ES-I3 (cell line): Measurements from ENCODE around the gene PRMT9.

Source experiments
- H3K36me3 ChIP-seq: 2 replicates; pipeline ENCODE4 v1.6.1; 2013; ENCODE audit warnings: mild to moderate bottlenecking, low read length, control low read depth, moderate library complexity; ENCODE audit not compliant: insufficient read depth
- H3K4me1 ChIP-seq: 2 replicates; pipeline ENCODE4 v1.6.1; 2013; ENCODE audit warnings: mild to moderate bottlenecking, control low read depth, low read length; ENCODE audit not compliant: insufficient read depth
- H3K9ac ChIP-seq: 2 replicates; pipeline ENCODE4 v1.6.1; 2013; ENCODE audit warnings: low read depth, mild to moderate bottlenecking, low read length, moderate library complexity
- H3K9me3 ChIP-seq: 2 replicates; pipeline ENCODE4 v1.6.1; 2013; ENCODE audit warnings: mild to moderate bottlenecking, low read length, moderate library complexity; ENCODE audit not compliant: control insufficient read depth, insufficient read depth

Gene PRMT9

GRCh38 chr4:147645099-147645498 lies 38.9 kb downstream of the PRMT9 start:
- peaks cover 4% of the 10 kb centered on the region; the same call in 1 of the 2 replicates for H3K36me3 ChIP-seq
- H3K9ac ChIP-seq = no peak overlapping the region
- no peaks in the 10 kb centered on the region for H3K4me1 ChIP-seq
- H3K9me3 ChIP-seq = no peaks in the 10 kb centered on the region

DNA sequence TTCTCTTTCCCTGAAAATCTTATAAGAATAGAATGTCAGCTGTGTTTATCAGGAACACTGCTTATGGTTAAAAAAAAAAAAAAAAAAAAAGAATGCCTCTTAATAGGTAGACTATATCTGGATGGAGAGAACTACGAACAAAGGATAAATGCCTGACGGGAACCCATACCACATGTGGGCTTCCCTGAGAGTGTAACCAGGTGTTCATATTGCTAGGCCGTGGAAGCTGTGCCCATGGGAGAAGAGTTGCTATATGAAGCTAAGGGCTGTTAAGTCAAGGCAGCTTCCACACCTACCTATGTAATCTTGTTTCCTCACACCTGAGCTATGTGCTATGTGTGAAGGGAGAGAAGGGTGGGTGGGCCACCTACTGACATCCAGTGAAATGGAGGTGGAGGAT lies 39.5 kb downstream of the PRMT9 start:
- Histone ChIP-seq H3K9ac (no peak overlapping the region), H3K36me3 (peaks cover 4% of the 10 kb centered on the region; the same call in 1 of the 2 replicates), H3K9me3 (no peaks in the 10 kb centered on the region), H3K4me1 (no peaks in the 10 kb centered on the region)

DNA sequence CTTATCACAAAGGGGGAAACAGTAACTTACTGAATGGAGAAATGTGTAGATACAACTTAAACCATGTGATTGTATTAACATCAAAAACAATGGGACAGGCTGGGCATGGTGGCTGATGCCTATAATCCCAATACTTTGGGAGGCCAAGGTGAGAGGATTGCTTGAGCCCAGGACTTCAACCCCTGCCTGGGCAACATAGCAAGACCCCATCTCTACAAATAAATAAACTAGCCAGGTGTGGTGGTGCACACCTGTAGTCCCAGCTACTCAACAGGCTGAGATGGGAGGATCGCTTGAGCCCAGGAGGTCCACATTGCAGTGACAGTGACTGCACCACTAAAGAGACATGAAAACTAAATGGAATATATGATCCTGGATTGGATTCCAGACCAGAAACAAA lies 40.3 kb downstream of the PRMT9 start:
- Histone ChIP-seq H3K4me1 (peaks cover 8% of the 10 kb centered on the region; the same call in 1 of the 2 replicates), H3K9me3 (no peaks in the 10 kb centered on the region), H3K36me3 (peaks cover 4% of the 10 kb centered on the region; the same call in 1 of the 2 replicates), H3K9ac (no peak overlapping the region)

GRCh38 chr4:147640331-147640730 lies 43.6 kb downstream of the PRMT9 start:
- no peaks in the 10 kb centered on the region for H3K9me3 ChIP-seq
- H3K9ac ChIP-seq = no peak overlapping the region
- peaks cover 12% of the 10 kb centered on the region; the same call in 1 of the 2 replicates for H3K36me3 ChIP-seq
- peaks cover 13% of the 10 kb centered on the region for H3K4me1 ChIP-seq

DNA sequence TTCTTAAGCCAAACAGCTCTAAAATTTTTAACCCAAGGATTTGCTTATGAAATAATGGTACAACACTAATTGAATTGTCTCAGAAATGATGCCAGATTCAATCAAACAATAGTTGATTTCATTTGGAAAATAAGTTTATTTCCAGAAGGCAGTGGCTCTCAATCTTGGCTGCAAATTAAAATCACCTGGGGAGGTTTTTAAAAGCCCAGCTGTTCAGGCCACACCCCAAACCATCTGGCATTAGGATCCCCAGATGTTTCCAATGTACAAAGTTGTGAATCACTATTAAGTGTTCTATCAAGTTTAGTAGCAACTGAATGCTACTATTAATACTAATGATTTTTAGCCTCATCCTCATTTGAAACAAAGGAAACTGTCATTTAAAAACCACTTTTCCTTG lies 44.6 kb downstream of the PRMT9 start:
- Histone ChIP-seq H3K36me3 (peaks cover 13% of the 10 kb centered on the region), H3K9me3 (no peaks in the 10 kb centered on the region), H3K9ac (no peak overlapping the region), H3K4me1 (peaks cover 13% of the 10 kb centered on the region)

DNA sequence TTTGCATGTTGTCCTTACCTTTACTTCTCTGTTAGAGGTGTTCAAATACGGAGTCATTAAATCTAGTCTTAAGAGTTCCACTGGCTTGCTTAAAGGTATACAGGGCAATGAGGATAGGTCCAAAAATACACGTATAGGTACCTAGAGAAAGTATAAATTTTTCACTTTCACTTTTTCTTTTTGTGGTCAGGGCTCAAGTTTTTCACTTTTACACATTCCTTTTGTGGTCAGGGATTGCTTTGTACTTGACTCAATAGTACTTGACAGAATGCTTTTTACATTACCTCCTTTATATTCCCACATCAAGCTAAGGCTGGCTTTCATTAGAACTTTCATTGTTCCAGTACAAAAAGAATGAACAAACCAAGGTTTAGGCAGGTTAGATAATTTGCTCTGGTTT lies 45.0 kb downstream of the PRMT9 start:
- peaks cover 13% of the 10 kb centered on the region for H3K4me1 ChIP-seq
- H3K9me3 ChIP-seq = no peaks in the 10 kb centered on the region
- H3K36me3 ChIP-seq = peaks cover 18% of the 10 kb centered on the region

GRCh38 chr4:147638365-147638764 lies 45.6 kb downstream of the PRMT9 start:
- H3K9me3 ChIP-seq = no peaks in the 10 kb centered on the region
- no peak overlapping the region for H3K9ac ChIP-seq
- peaks cover 13% of the 10 kb centered on the region for H3K4me1 ChIP-seq
- H3K36me3 ChIP-seq = peaks cover 22% of the 10 kb centered on the region

More for the DNA sequence above, 45.0 kb downstream of the PRMT9 start:
- no peak overlapping the region for H3K9ac ChIP-seq

GRCh38 chr4:147635348-147635747 lies 48.6 kb downstream of the PRMT9 start:
- Histone ChIP-seq H3K9ac (no peak overlapping the region), H3K9me3 (no peaks in the 10 kb centered on the region), H3K36me3 (peaks cover 21% of the 10 kb centered on the region), H3K4me1 (peaks cover 13% of the 10 kb centered on the region)

DNA sequence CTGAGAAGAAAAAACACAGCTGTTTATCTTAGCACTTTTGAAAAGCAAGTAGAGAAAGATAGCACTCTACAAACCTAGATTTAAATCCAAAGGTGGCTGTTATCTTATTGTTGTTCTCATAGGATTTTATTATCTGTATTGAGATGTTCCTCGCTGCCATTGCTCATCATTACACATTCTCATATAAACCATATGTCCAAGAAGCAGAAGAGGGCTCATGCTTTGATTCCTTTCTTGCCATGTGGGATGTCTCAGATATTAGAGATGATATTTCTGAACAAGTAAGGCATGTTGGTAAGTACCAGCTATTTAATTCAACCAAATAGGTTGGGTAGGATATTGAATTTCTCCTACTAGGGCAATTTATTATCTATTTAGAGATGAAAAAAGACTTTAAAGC lies 50.3 kb downstream of the PRMT9 start:
- Histone ChIP-seq H3K4me1 (peaks cover 8% of the 10 kb centered on the region), H3K9ac (no peak overlapping the region), H3K36me3 (peaks cover 21% of the 10 kb centered on the region), H3K9me3 (no peaks in the 10 kb centered on the region)

DNA sequence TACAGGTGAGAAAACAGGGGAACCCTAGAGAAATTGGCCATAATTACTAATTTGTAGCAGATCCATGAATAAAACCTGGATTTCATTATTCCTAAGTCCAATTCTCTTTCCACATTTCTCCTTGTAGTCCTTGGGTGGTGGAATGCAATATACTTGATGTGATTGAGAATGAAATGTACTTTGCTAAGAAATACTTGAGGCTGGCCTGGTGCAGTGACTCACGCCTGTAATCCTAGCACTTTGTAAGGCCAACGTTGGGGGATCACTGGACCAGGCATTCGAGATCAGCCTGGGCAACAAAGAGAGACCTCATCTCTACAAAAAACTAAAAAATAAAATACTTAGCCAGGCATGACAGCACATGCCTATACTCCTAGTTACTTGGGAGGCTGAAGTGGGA lies 50.9 kb downstream of the PRMT9 start:
- no peaks in the 10 kb centered on the region for H3K9me3 ChIP-seq
- H3K9ac ChIP-seq = no peak overlapping the region
- peaks cover 21% of the 10 kb centered on the region for H3K36me3 ChIP-seq
- H3K4me1 ChIP-seq = peaks cover 4% of the 10 kb centered on the region; the same call in 1 of the 2 replicates

DNA sequence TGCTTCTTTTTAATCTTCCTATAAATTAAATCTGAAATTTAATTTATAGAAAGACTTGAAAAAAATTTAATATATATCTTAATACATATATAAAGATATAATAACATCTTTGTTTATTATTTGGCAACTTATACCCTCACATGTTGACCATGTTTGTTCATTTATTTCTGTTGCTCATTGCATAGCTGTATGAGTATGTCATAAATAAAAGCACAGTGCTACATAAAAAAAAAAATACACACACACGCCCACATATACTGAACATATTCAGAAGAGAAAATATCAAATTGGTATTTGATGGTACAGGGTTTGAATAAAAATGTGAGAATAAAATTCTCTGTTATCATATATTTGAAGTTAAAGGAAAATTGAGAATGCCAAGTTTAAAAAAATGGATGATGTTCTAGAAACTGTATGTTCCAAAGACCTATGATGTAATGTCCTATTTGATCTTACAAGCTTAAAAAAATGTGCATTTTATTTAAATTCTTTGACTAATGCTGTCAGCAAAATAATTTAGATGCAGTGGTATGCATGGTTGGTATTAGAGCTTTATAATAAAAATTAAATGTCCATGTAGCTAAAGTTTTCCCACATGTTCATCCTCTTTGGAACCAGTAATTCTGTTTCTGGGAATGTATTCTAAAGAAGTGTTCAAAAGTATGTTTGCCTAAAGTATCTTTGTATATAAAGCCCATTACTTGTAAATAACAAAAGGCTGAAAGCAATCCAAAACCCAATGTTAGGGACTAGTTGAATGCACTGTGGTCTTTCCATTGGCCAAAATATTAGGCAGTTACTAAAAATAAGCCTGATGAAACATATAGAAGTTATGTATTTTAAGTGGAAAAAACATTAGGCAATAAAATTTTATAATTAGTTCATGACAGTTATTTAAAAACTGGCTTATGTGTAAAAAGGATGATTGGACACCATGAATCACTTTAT lies 53.9 kb downstream of the PRMT9 start:
- H3K9ac ChIP-seq = no peak overlapping the region
- H3K36me3 ChIP-seq = peaks cover 13% of the 10 kb centered on the region
- H3K9me3 ChIP-seq = no peaks in the 10 kb centered on the region
- H3K4me1 ChIP-seq = peaks cover 4% of the 10 kb centered on the region; the same call in 1 of the 2 replicates

DNA sequence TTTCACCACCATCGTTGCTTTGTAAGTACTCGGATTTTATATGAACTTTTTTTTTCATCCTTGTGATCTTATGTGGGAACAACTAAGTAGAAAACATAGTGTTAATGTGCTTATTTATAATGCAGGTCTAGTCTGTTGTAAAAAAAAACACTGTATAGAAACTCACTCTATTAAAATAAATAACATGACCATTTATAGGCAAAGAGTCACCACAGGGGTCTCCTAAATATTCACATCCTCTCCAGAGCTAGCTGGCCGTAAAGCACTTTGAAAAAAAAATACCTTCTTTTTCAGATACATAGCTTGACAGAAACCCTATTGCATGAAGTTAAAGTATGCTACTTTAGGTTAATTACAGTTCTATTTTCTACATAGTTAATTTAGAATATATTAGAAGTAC lies 55.5 kb downstream of the PRMT9 start:
- Histone ChIP-seq H3K9me3 (no peaks in the 10 kb centered on the region), H3K36me3 (peaks cover 3% of the 10 kb centered on the region; the same call in 1 of the 2 replicates), H3K9ac (no peak overlapping the region), H3K4me1 (peaks cover 4% of the 10 kb centered on the region; the same call in 1 of the 2 replicates)

GRCh38 chr4:147626903-147627302 lies 57.1 kb downstream of the PRMT9 start:
- no peaks in the 10 kb centered on the region; the same call in 1 of the 2 replicates for H3K36me3 ChIP-seq

DNA sequence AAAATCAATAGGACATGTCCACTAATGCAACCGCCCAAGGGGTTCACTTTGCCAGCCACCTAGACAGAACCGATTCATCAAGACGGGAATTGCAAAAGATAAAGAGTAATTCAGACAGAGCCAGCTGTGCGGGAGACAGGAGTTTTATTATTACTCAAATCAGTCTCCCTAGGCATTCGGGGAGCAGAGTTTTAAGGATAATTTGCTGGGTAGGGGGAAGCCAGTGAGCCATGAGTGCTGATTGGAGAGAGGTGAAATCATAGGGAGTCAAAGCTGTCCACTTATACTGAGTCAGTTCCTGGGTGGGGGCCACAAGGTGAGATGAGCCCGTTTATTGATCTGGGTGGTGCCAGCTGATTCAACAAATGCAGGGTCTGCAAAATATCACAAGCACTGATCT lies 58.2 kb downstream of the PRMT9 start:
- no peaks in the 10 kb centered on the region; the same call in 1 of the 2 replicates for H3K36me3 ChIP-seq
- H3K9me3 ChIP-seq = no peaks in the 10 kb centered on the region
- H3K4me1 ChIP-seq = peaks cover 4% of the 10 kb centered on the region; the same call in 1 of the 2 replicates
- H3K9ac ChIP-seq = no peak overlapping the region

More at GRCh38 chr4:147626903-147627302, 57.1 kb downstream of the PRMT9 start:
- peaks cover 4% of the 10 kb centered on the region; the same call in 1 of the 2 replicates for H3K4me1 ChIP-seq
- H3K9ac ChIP-seq = no peak overlapping the region
- no peaks in the 10 kb centered on the region for H3K9me3 ChIP-seq

DNA sequence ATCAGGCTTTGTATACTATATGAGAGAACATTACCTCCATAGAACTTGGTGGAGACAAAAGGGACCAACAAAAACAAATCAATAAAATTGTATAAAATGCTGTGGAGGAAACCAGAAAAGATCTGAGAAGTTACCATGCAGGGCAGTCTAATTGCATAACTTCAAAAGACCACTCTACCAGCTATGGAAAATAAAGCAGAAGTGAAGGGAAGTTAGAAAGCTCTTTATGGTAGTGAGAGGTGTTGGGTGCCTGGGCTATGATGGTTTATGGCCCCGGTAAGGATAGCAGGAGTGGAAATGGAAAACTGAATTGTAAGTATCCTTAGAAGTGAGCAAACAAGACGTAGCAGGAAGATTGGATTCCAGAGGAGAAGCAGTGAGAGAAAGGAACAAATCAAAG lies 63.6 kb downstream of the PRMT9 start:
- Histone ChIP-seq H3K4me1 (no peaks in the 10 kb centered on the region), H3K9ac (no peak overlapping the region), H3K36me3 (no peaks in the 10 kb centered on the region), H3K9me3 (no peaks in the 10 kb centered on the region)
